H1 (cell line): ENCODE results near the gene ATG7. TPM values are rescaled to one million over a fixed set of nuclear protein-coding genes. Genes with fewer than 3 reads are reported as not detected.
"Not testable (repeated sequence)": the region's sequence is repeated elsewhere in the genome, so short reads cannot be mapped to it uniquely, and the experiment has no call there.

Source experiments
- CTCF ChIA-PET: fragments of 300-600 bp; sonication (Branson Sonifier 250); formaldehyde crosslinking; loops from one replicate; lab custom pipeline; 2021; ENCODE audit not compliant: partially characterized antibody; lab: Charles Lee
- POLR2A ChIA-PET: fragments of 300-600 bp; sonication (Branson Sonifier 250); formaldehyde crosslinking; loops from one replicate; lab custom pipeline; 2021; ENCODE audit warnings: inconsistent platforms; ENCODE audit not compliant: partially characterized antibody; lab: Charles Lee
- DNase-seq, 2 experiments: peaks; one replicate each; pipeline versions ENCODE4 v3.0.0 to v3.0.0-alpha.2; 2010 to 2022; ENCODE audit warnings: low spot score in 2 of 2, low read depth in 1 of 2, mixed read lengths in 1 of 2
- FAIRE-seq: peaks from 2 replicates; lab custom pipeline; 2011; peaks lifted over from hg19 to GRCh38; lab: Jason Lieb, UNC
- H2AFZ ChIP-seq: 2 replicates; pipeline ENCODE4 v1.8.1; 2012; ENCODE audit warnings: low read length, inconsistent platforms
- H2AK5ac ChIP-seq: 2 replicates; pipeline ENCODE4 v1.6.1; 2013; ENCODE audit warnings: low read depth, low read length
- H2BK120ac ChIP-seq: replicated peaks from 2 replicates; pipeline ENCODE3; 2013; ENCODE audit warnings: low read depth, low read length, inconsistent platforms
- H2BK12ac ChIP-seq: 2 replicates; pipeline ENCODE4 v1.6.1; 2013; ENCODE audit warnings: low read depth, low read length
- H2BK15ac ChIP-seq: 2 replicates; pipeline ENCODE4 v1.6.1; 2013; ENCODE audit warnings: low read length
- H2BK20ac ChIP-seq: 2 replicates; pipeline ENCODE4 v1.6.1; 2013; ENCODE audit warnings: low read length
- H2BK5ac ChIP-seq: 2 replicates; pipeline ENCODE4 v1.6.1; 2013; ENCODE audit warnings: low read depth, low read length
- H3K14ac ChIP-seq: 2 replicates; pipeline ENCODE4 v1.6.1; 2013; ENCODE audit warnings: inconsistent platforms; ENCODE audit not compliant: insufficient read length
- H3K18ac ChIP-seq: 2 replicates; pipeline ENCODE4 v1.6.1; 2013; ENCODE audit warnings: low read length; ENCODE audit errors: extremely low read depth
- H3K23ac ChIP-seq: 2 replicates; pipeline ENCODE4 v1.6.1; 2013; ENCODE audit warnings: inconsistent platforms; ENCODE audit not compliant: insufficient read length
- H3K23me2 ChIP-seq: 2 replicates; pipeline ENCODE4 v1.6.1; 2013; ENCODE audit warnings: low read depth, low read length
- H3K27ac ChIP-seq: 2 replicates; pipeline ENCODE4 v1.6.1; 2011; ENCODE audit warnings: low read depth, low read length, inconsistent platforms
- H3K27me3 ChIP-seq, 4 experiments: replicated peaks in 1 of 4; 1 replicate in 1 of 4; 2 replicates in 3 of 4; pipeline versions ENCODE4 v1.6.1 to v1.8.1; 2011 to 2013; ENCODE audit warnings: low read length in 3 of 4, mild to moderate bottlenecking in 3 of 4, inconsistent platforms in 2 of 4, mixed read lengths in 2 of 4, moderate library complexity in 1 of 4; ENCODE audit not compliant: control insufficient read depth in 3 of 4, insufficient read depth in 3 of 4; ENCODE audit errors: extremely low read depth in 1 of 4
- H3K36me3 ChIP-seq, 4 experiments: 2 replicates each; pipeline versions ENCODE4 v1.6.1 to v1.8.1; 2011 to 2013; ENCODE audit warnings: mild to moderate bottlenecking in 4 of 4, low read length in 3 of 4, moderate library complexity in 2 of 4, control low read depth in 1 of 4, inconsistent platforms in 1 of 4; ENCODE audit not compliant: insufficient read depth in 4 of 4, control insufficient read depth in 2 of 4
- H3K4ac ChIP-seq: replicated peaks from 2 replicates; pipeline ENCODE3; 2013; ENCODE audit warnings: low read length, low read depth, mixed read lengths, inconsistent platforms; ENCODE audit not compliant: insufficient read length
- H3K4me1 ChIP-seq, 4 experiments: replicated peaks in 1 of 4; 1 replicate in 1 of 4; 2 replicates in 3 of 4; pipeline versions ENCODE4 v1.6.1 to v1.8.1; 2011 to 2013; ENCODE audit warnings: low read length in 3 of 4, inconsistent platforms in 2 of 4, mixed read lengths in 1 of 4; ENCODE audit not compliant: insufficient read depth in 4 of 4, control insufficient read depth in 3 of 4
- H3K4me2 ChIP-seq, 2 experiments: 2 replicates each; pipeline versions ENCODE4 v1.6.1 to v1.8.1; 2011 to 2013; ENCODE audit warnings: low read depth in 2 of 2, low read length in 2 of 2, control low read depth in 1 of 2, inconsistent platforms in 1 of 2, mild to moderate bottlenecking in 1 of 2; ENCODE audit not compliant: insufficient read depth in 1 of 2
- H3K4me3 ChIP-seq, 4 experiments: fragments of 200-600, 300-600 bp in 1 of 4; sonication (generic), shearing (Covaris generic), sonication (Bioruptor Twin) in 1 of 4; 2 replicates each; pipeline versions ENCODE4 v1.5.1 to v1.8.1; 2011 to 2016; ENCODE audit warnings: low read length in 4 of 4, low read depth in 3 of 4, control low read depth in 2 of 4, inconsistent platforms in 2 of 4, mild to moderate bottlenecking in 2 of 4, mixed read lengths in 1 of 4, moderate library complexity in 1 of 4; ENCODE audit not compliant: insufficient read depth in 2 of 4; ENCODE audit errors: extremely low read depth in 1 of 4
- H3K56ac ChIP-seq: replicated peaks from 2 replicates; pipeline ENCODE3; 2013; ENCODE audit warnings: low read depth, mild to moderate bottlenecking, mixed read lengths, low read length, inconsistent platforms; ENCODE audit not compliant: insufficient read length
- H3K79me1 ChIP-seq: 2 replicates; pipeline ENCODE4 v1.6.1; 2013; ENCODE audit warnings: low read depth, low read length, control low read depth
- H3K79me2 ChIP-seq, 2 experiments: 2 replicates each; pipeline versions ENCODE4 v1.6.1 to v1.8.1; 2012 to 2013; ENCODE audit warnings: low read length in 2 of 2, mild to moderate bottlenecking in 2 of 2, inconsistent platforms in 1 of 2; ENCODE audit not compliant: insufficient read depth in 2 of 2, control insufficient read depth in 1 of 2
- H3K9ac ChIP-seq, 4 experiments: replicated peaks in 1 of 4; 1 replicate in 1 of 4; 2 replicates in 3 of 4; pipeline versions ENCODE4 v1.6.1 to v1.8.1; 2011 to 2013; ENCODE audit warnings: low read depth in 3 of 4, low read length in 3 of 4, control low read depth in 2 of 4, mild to moderate bottlenecking in 2 of 4, moderate library complexity in 2 of 4, inconsistent platforms in 1 of 4; ENCODE audit errors: extremely low read depth in 1 of 4
- H3K9me3 ChIP-seq, 2 experiments: 2 replicates each; pipeline versions ENCODE4 v1.6.1 to v1.8.1; 2012 to 2013; ENCODE audit warnings: mild to moderate bottlenecking in 2 of 2, moderate library complexity in 2 of 2, control low read depth in 1 of 2, inconsistent platforms in 1 of 2, low read depth in 1 of 2, low read length in 1 of 2, mixed read lengths in 1 of 2; ENCODE audit not compliant: insufficient read depth in 2 of 2
- H4K20me1 ChIP-seq, 2 experiments: replicated peaks in 1 of 2; 2 replicates each; pipeline versions ENCODE3 to v1.8.1; 2011 to 2013; ENCODE audit warnings: inconsistent platforms in 2 of 2, low read length in 2 of 2, mild to moderate bottlenecking in 1 of 2; ENCODE audit not compliant: insufficient read depth in 2 of 2, control insufficient read depth in 1 of 2
- H4K5ac ChIP-seq: 2 replicates; pipeline ENCODE4 v1.6.1; 2013; ENCODE audit warnings: low read length, low read depth, mixed read lengths, inconsistent platforms; ENCODE audit not compliant: insufficient read length
- H4K8ac ChIP-seq: 2 replicates; pipeline ENCODE4 v1.8.0; 2013; ENCODE audit warnings: mild to moderate bottlenecking, moderate library complexity, low read length, inconsistent platforms; ENCODE audit not compliant: insufficient read depth; ENCODE audit errors: extremely low read depth
- H4K91ac ChIP-seq: replicated peaks from 2 replicates; pipeline ENCODE3; 2013; ENCODE audit warnings: low read length, mixed read lengths, inconsistent platforms; ENCODE audit not compliant: insufficient read length
- WGBS, 2 experiments: shearing (Covaris generic) in 1 of 2; methylation state at CpG; one replicate each; pipeline versions ENCODE4 v1.1.6 to v1.1.7; 2013 to 2015; ENCODE audit warnings: low lambda C conversion rate in 2 of 2, mixed read lengths in 2 of 2, inconsistent platforms in 1 of 2, low coverage in 1 of 2, missing lambda C conversion rate in 1 of 2; ENCODE audit not compliant: insufficient replicate concordance in 2 of 2, insufficient coverage in 1 of 2, insufficient read length in 1 of 2; ENCODE audit errors: extremely low coverage in 1 of 2, missing lambda C conversion rate in 1 of 2; 5-methylcytosine and 5-hydroxymethylcytosine counted together
- polyA plus RNA-seq, 7 experiments: library from polyadenylated mRNA; depleted of rRNA in 3 of 7; stranded (reverse) in 5 of 7; unstranded in 2 of 7; fragments of >200 nt in 5 of 7; fragments of 200-250 nt in 2 of 7; gene quantifications; 1 replicate in 5 of 7; 2 replicates in 1 of 7; 4 replicates in 1 of 7; pipeline versions ENCODE4 v1.2.1 to v1.2.3, GENCODE V29; 2011 to 2013; ENCODE audit warnings: missing spikeins in 2 of 7, mixed read lengths in 2 of 7
- total RNA-seq: library from RNA; stranded (reverse); fragmentation: NEBNext Ultra II Directional; extraction: Animal tissue kit (Norgen Biotek cat#: 25700); gene quantifications from 2 replicates; pipeline ENCODE4 v1.2.1, GENCODE V29; 2021

Gene ATG7
- total and polyA plus RNA-seq, 2 of the 8 experiments (the other 6 are each of a cell fraction or from before 2014, with no cell fraction given) = 15.0 to 19.1 TPM

DNA sequence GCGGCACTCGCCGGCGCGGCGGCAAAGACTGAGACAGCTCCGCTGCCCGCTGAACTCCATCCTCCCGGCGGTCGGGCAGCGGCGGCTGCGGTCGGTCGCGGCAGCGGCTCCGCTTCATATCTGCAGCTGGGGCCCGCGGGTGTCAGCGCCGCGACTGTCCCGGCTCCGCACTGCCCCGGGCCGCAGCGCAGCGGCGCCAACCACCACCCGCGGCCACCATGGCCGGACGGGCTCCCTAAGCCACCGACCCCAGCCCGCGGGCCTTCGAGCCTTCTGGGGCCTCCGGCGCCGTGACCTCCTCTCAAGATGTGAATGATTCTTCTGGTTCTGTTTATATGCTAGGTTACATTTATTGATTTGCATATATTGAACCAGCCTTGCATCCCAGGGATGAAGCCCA is 216.2 kb downstream of the ATG7 start:
- H3K27me3 ChIP-seq, H3K27ac ChIP-seq, H3K23ac ChIP-seq, H3K23me2 ChIP-seq, H3K9ac ChIP-seq, H4K91ac ChIP-seq, H2BK5ac ChIP-seq, FAIRE-seq, H4K8ac ChIP-seq, H3K4ac ChIP-seq, H3K18ac ChIP-seq, H3K36me3 ChIP-seq, H2BK120ac ChIP-seq, H3K14ac ChIP-seq, H3K56ac ChIP-seq, H3K79me1 ChIP-seq, H4K5ac ChIP-seq, H2BK15ac ChIP-seq, H3K4me1 ChIP-seq, H3K4me2 ChIP-seq, H2BK12ac ChIP-seq, POLR2A ChIA-PET, H2AFZ ChIP-seq, H3K4me3 ChIP-seq, H2AK5ac ChIP-seq, CTCF ChIA-PET, DNase-seq, H2BK20ac ChIP-seq, H4K20me1 ChIP-seq, H3K79me2 ChIP-seq: not testable (repeated sequence)
- H3K9me3 ChIP-seq = peaks cover 6 to 16% of the 10 kb centered on the region in 2 experiments; a peak in 2 of 4 replicates
- 83% methylated on average over 19 of the region's 42 CpGs; no CpG with 5 or more reads in 1 of the 2 experiments for WGBS, 2 experiments
